HG02798 (cell line): ENCODE results near the gene PRKAR1B.

Experiments used
- ATAC-seq: cut with Tn5 transposase; IDR thresholded peaks from one replicate; pipeline ENCODE4 v1.9.1; 2021; ENCODE audit warnings: mild to moderate bottlenecking; ENCODE audit not compliant: unreplicated experiment, poor library complexity

PRKAR1B gene

GRCh38 chr7:725223-726005 is 1.7 kb downstream of the PRKAR1B start:
- no peak for ATAC-seq

- ATAC-seq: no peak
These were observed 2.8 kb downstream of the PRKAR1B start for GRCh38 chr7:724298-724697.

- ATAC-seq: no peak
These were observed 3.5 kb downstream of the PRKAR1B start for GRCh38 chr7:723541-723940.

GRCh38 chr7:721619-722248 is 5.3 kb downstream of the PRKAR1B start:
- no peak for ATAC-seq

- no peak for ATAC-seq
These were observed 10.4 kb downstream of the PRKAR1B start for GRCh38 chr7:716636-717035.

- ATAC-seq: no peak
These were observed 10.9 kb downstream of the PRKAR1B start for GRCh38 chr7:716222-716621.

- no peak for ATAC-seq
These were observed 12.8 kb downstream of the PRKAR1B start for GRCh38 chr7:714251-714671.

- ATAC-seq: no peak
These were observed 13.4 kb downstream of the PRKAR1B start for GRCh38 chr7:713488-714230.

GRCh38 chr7:713139-713457 is 14.0 kb downstream of the PRKAR1B start:
- ATAC-seq: no peak

GRCh38 chr7:712381-713138 is 14.5 kb downstream of the PRKAR1B start:
- ATAC-seq: no peak

- no peak for ATAC-seq
These were observed 15.1 kb downstream of the PRKAR1B start for GRCh38 chr7:711922-712380.

GRCh38 chr7:711093-711921 is 15.8 kb downstream of the PRKAR1B start:
- ATAC-seq: no peak

- ATAC-seq: no peak
These were observed 16.9 kb downstream of the PRKAR1B start for GRCh38 chr7:710161-710560.

GRCh38 chr7:707296-708000 is 19.6 kb downstream of the PRKAR1B start:
- ATAC-seq: no peak

GRCh38 chr7:706721-707120 is 20.4 kb downstream of the PRKAR1B start:
- ATAC-seq: no peak

- no peak for ATAC-seq
These were observed 24.0 kb downstream of the PRKAR1B start for GRCh38 chr7:703049-703448.

GRCh38 chr7:701086-701671 is 25.9 kb downstream of the PRKAR1B start:
- no peak for ATAC-seq

- ATAC-seq: no peak
These were observed 27.5 kb downstream of the PRKAR1B start for GRCh38 chr7:699476-700170.
